ENCODE data around the gene LIPN. TPM values are rescaled to one million over a fixed set of nuclear protein-coding genes. Genes with fewer than 3 reads are reported as not detected.

LIPN gene
- total and polyA plus RNA-seq, 2 donors (not counting 3 experiments of a cell fraction or from before 2014, with no cell fraction given) = not detected

DNA sequence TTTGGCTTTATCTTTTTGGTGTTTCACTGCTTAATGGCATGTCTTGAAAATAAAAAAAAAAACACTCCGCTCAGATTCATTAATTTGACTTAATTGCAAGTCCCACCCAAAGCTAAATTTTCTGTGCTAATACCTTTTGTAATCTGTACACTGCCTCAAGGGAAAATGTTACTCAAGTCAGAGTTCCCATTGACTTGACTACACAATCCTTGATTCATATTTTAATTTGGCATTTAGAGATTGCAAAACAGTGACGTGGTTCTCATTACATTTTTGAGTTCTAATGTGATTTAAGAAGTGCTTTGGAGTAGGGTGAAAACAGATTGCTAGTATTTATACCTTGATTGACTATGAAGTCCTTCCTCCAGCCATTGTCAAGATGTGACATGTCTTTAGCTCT, 21.4 kb downstream of the LIPN start:
- no peaks in the 10 kb centered on the region for H3K9me1 ChIP-seq (replicated peaks; ENCODE audit: control insufficient read depth, extremely low read depth, insufficient read depth, low read length)
- no peak overlapping the region for H3K4me3 ChIP-seq (replicated peaks in 1 of 3; ENCODE audit: insufficient read depth in 1 of 3, low read depth in 1 of 3, low read length in 3 of 3)
- no peaks in the 10 kb centered on the region for H3K27me3 ChIP-seq (ENCODE audit: control insufficient read depth in 2 of 2, insufficient read depth in 2 of 2, low read length in 2 of 2)
- H4K20me1 ChIP-seq (replicated peaks; ENCODE audit: control insufficient read depth, extremely low read depth, insufficient read depth, low read length) = no peaks in the 10 kb centered on the region
- POLR2A ChIA-PET = no interaction called here
- H2AFZ ChIP-seq (ENCODE audit: low read depth, low read length) = no peak overlapping the region
- FAIRE-seq (no peak), DNase-seq (ENCODE audit: low read depth, low spot score) (no peak)
- H3K79me2 ChIP-seq (ENCODE audit: control insufficient read depth, insufficient read depth, low read length) = no peaks in the 10 kb centered on the region
- dilution Hi-C loops (cut with MboI; ENCODE audit: extremely low pct_ligation_motif_present, low sequenced_read_pairs) = no loop called here
- H3K4me2 ChIP-seq (ENCODE audit: insufficient read depth, low read length) = no peak overlapping the region
- no peak for TF ChIP-seq EZH2 (IDR thresholded peaks at IDR 0.05; ENCODE audit: borderline replicate concordance, low read depth, low read length, severe bottlenecking)
- no peak for TF ChIP-seq MYC (IDR thresholded peaks at IDR 0.05; ENCODE audit: low read depth, low read length)
- no peak overlapping the region for H3K9ac ChIP-seq (replicated peaks; ENCODE audit: extremely low read depth, insufficient read depth, low read length)
- BruUV-seq (replicated peaks) = no TSS peak
- no peaks in the 10 kb centered on the region for H3K9me3 ChIP-seq (replicated peaks; ENCODE audit: control insufficient read depth, insufficient read depth, low read length)
- no peaks in the 10 kb centered on the region for H3K36me3 ChIP-seq (ENCODE audit: control insufficient read depth in 2 of 2, extremely low read depth in 1 of 2, insufficient read depth in 2 of 2, low read length in 2 of 2)
- H3K4me1 ChIP-seq (ENCODE audit: control insufficient read depth, extremely low read depth, insufficient read depth, low read length) = peaks cover 4% of the 10 kb centered on the region
- H3K27ac ChIP-seq (ENCODE audit: insufficient read depth, low read depth, low read length) = no peak overlapping the region
- intact Hi-C loops (cut with micrococcal nuclease) = no loop called here
- CTCF ChIA-PET = interaction anchor here (0.9 to 1.4 kb wide), 2 partner anchors 53 to 216 kb away, joined by 3 read pairs; no protein-coding TSS in a partner anchor

DNA sequence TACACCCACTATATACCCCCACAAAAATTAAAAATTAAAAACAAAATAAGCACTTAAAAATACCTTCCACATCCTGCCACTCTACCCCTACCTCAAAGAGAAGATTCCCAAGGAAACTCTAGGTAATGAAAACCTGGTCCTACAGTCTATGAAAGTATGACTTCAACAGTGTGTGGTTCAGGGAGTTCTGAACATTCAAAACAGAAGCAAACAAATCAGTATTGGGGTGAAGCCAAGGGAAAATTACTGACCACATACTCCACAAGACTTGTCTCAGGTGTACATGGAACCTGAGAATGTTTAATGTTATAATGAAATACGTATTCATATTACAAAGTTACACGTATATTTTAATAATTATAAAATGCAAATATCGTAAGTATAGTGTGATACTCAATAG, 22.4 kb downstream of the LIPN start:
- ChIA-PET CTCF (no interaction called here), POLR2A (no interaction called here)
- Histone ChIP-seq H4K20me1 (replicated peaks; ENCODE audit: control insufficient read depth, extremely low read depth, insufficient read depth, low read length) (no peaks in the 10 kb centered on the region), H3K27ac (ENCODE audit: insufficient read depth, low read depth, low read length) (no peak overlapping the region), H3K27me3 (ENCODE audit: control insufficient read depth in 2 of 2, insufficient read depth in 2 of 2, low read length in 2 of 2) (no peaks in the 10 kb centered on the region), H3K79me2 (ENCODE audit: control insufficient read depth, insufficient read depth, low read length) (no peaks in the 10 kb centered on the region), H3K36me3 (ENCODE audit: control insufficient read depth in 2 of 2, extremely low read depth in 1 of 2, insufficient read depth in 2 of 2, low read length in 2 of 2) (no peaks in the 10 kb centered on the region), H2AFZ (ENCODE audit: low read depth, low read length) (no peak overlapping the region), H3K9me1 (replicated peaks; ENCODE audit: control insufficient read depth, extremely low read depth, insufficient read depth, low read length) (no peaks in the 10 kb centered on the region), H3K4me1 (ENCODE audit: control insufficient read depth, extremely low read depth, insufficient read depth, low read length) (peaks cover 4% of the 10 kb centered on the region), H3K9ac (replicated peaks; ENCODE audit: extremely low read depth, insufficient read depth, low read length) (no peak overlapping the region), H3K9me3 (replicated peaks; ENCODE audit: control insufficient read depth, insufficient read depth, low read length) (no peaks in the 10 kb centered on the region), H3K4me3 (replicated peaks in 1 of 3; ENCODE audit: insufficient read depth in 1 of 3, low read depth in 1 of 3, low read length in 3 of 3) (no peak overlapping the region), H3K4me2 (ENCODE audit: insufficient read depth, low read length) (no peak overlapping the region)
- intact Hi-C loops (cut with micrococcal nuclease) = no loop called here
- TF ChIP-seq, protein P1, sequence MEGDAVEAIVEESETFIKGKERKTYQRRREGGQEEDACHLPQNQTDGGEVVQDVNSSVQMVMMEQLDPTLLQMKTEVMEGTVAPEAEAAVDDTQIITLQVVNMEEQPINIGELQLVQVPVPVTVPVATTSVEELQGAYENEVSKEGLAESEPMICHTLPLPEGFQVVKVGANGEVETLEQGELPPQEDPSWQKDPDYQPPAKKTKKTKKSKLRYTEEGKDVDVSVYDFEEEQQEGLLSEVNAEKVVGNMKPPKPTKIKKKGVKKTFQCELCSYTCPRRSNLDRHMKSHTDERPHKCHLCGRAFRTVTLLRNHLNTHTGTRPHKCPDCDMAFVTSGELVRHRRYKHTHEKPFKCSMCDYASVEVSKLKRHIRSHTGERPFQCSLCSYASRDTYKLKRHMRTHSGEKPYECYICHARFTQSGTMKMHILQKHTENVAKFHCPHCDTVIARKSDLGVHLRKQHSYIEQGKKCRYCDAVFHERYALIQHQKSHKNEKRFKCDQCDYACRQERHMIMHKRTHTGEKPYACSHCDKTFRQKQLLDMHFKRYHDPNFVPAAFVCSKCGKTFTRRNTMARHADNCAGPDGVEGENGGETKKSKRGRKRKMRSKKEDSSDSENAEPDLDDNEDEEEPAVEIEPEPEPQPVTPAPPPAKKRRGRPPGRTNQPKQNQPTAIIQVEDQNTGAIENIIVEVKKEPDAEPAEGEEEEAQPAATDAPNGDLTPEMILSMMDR (IDR thresholded peaks at IDR 0.05; ENCODE audit: extremely low read depth in 1 of 2, insufficient read depth in 1 of 2, low read depth in 1 of 2, low read length in 2 of 2) = no peak
- TF ChIP-seq GATA2 (IDR thresholded peaks at IDR 0.05; ENCODE audit: insufficient read depth, insufficient read length, low read depth, low read length) = no peak
- no peak for TF ChIP-seq FOS (IDR thresholded peaks at IDR 0.05; ENCODE audit: borderline replicate concordance, insufficient read depth, low read length)
- no peak for FAIRE-seq
- dilution Hi-C loops (cut with MboI; ENCODE audit: extremely low pct_ligation_motif_present, low sequenced_read_pairs) = no loop called here
- no peak for DNase-seq (ENCODE audit: low read depth, low spot score)
- no TSS peak for BruUV-seq (replicated peaks)

All from endothelial cell of umbilical vein (primary cell).